Stimulated activated CD8-positive, alpha-beta memory T cell treated with anti-CD3 and anti-CD28 coated beads, Interleukin-2, amount 100 ng/mL, for 48 hours (primary cell): Measurements from ENCODE around the gene SWSAP1.

Experiments used
- DNase-seq, 2 donors: peaks; one replicate each; pipeline ENCODE4 v3.0.0-alpha.2; 2020; ENCODE audit warnings: low read depth in 2 of 2

SWSAP1 gene

GRCh38 chr19:11355160-11356073 is 19.0 kb upstream of the SWSAP1 start, which contains the start of gene PLPPR2:
PLPPR2 (plus strand) TSS chr19:11355432; CDS start chr19:11357674, 2,242 bp downstream.
- DNase-seq = peak; percentile 69 to 84

DNA sequence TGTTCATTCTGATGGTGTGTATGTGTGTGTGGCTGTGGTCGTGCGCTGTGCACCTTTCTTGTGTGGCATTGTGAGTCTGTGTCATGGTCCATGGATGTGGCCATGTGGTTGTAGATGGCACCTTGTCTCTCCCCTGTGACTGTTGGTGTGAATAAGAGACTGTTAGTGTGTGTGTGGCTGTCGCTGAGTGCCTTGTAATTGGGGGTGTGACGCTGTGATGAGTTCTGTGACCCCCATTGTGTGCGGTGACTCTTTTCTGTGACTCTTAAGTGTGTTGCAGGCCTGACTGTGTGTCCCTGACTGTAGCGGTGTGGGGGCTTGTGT is 18.4 kb upstream of the SWSAP1 start:
- no peak for DNase-seq

DNA sequence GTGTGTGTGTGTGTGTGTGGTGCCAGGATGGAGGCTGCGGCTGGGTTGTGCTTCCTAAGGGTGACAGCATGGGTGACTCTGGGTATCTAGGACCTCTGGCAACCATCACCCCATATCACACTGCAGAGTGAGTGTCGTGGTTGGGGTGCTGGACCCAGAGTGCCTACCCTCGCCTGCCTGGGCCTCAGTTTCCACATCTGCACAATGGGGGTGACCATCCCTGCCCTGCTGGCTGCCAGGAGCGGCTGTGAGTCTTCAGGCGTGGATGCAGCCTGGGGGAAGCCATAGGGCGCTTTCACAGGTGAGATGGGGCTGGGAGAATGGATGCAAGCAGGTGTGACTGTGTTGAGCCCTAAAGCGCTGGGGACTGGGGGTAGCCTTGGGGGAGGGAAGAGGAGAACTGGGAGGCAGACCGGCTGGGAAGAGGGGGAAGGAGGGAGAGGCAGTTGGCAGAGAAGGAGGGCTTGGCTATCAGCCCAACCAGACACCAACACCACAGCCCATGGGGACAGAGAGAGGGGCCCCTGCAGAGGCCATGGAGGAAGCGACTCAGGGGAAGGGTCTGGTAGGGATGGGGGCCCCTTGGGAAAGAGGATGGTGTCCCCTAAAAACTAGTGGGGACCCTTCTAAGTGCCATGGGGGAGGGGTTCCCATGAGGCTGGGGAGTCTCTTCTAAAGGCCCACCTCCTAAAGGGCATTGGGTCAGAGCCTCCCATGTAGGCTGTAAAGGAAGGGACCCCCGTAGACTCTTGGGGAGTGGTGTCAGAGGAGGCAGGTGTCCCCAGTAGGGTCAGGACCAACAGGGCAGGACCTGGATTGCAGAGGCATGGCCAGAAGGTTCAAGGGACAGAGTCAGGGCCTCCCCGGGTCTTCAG is 17.6 kb upstream of the SWSAP1 start:
- DNase-seq = no peak

GRCh38 chr19:11359421-11359820 is 15.0 kb upstream of the SWSAP1 start:
- DNase-seq = no peak

GRCh38 chr19:11361037-11361770 is 13.3 kb upstream of the SWSAP1 start:
- DNase-seq = no peak

DNA sequence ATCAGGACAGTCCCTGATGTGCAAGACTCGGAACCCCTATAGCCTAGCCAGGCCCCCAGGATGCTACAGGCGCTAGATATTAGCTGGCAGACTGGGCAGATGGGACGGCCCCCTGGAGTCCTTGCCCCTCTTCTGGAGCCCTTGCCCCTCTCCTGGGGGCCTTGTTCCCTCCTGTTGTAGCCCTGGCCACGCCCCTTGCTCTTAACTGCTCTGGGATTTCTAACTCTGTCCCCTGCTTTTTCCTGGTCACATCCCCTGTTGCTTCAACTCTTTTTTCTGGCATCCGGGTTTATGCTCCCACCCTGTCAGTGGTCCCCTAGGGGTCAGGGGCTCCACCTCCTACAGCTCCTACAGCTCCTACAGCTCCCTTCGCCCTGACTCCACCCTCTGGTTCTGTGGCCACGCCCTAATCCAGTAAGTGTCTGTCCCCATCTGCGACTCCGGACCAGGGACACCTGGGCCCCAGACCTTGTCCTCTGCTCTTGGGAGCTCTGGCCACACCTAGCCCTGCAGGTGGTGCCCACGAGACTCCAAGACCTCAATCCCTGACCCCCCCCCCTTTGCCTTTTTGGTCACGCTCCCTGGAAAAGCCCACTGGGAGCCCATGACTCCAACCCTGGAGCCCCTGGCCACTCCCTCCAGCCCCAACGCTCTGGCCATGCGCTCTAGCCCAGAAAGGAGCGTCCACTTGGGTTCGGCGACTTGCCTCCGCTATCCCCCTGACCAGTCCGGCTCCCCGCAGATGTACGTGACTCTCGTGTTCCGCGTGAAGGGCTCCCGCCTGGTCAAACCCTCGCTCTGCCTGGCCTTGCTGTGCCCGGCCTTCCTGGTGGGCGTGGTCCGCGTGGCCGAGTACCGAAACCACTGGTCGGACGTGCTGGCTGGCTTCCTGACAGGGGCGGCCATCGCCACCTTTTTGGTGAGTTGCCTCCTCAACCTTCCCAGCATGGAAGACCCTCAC is 12.4 kb upstream of the SWSAP1 start:
- no peak for DNase-seq

GRCh38 chr19:11363881-11364280 is 10.6 kb upstream of the SWSAP1 start:
- DNase-seq = no peak

DNA sequence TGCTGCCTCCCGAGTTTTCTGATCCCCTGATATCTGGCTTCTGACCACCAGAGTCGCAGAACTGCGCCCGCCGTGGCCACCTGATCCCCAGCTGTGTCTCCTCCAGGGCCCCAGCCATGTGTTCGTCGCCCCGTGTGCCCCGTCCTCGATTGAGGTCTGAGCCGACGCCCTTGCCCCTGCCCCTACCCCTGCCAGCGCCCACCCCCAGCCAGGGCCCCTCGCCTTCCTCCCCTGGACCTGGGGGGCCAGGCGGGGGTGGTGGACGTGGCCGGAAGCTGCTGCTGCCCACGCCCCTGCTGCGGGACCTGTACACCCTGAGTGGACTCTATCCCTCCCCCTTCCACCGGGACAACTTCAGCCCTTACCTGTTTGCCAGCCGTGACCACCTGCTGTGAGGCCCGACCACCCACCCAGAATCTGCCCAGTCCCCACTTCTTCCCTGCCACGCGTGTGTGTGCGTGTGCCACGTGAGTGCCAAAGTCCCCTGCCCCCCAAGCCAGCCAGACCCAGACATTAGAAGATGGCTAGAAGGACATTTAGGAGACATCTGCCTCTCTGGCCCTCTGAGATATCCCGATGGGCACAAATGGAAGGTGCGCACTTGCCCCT is 10.1 kb upstream of the SWSAP1 start:
- no peak for DNase-seq

- no peak for DNase-seq
These were observed 9.5 kb upstream of the SWSAP1 start for GRCh38 chr19:11364935-11365334.

DNA sequence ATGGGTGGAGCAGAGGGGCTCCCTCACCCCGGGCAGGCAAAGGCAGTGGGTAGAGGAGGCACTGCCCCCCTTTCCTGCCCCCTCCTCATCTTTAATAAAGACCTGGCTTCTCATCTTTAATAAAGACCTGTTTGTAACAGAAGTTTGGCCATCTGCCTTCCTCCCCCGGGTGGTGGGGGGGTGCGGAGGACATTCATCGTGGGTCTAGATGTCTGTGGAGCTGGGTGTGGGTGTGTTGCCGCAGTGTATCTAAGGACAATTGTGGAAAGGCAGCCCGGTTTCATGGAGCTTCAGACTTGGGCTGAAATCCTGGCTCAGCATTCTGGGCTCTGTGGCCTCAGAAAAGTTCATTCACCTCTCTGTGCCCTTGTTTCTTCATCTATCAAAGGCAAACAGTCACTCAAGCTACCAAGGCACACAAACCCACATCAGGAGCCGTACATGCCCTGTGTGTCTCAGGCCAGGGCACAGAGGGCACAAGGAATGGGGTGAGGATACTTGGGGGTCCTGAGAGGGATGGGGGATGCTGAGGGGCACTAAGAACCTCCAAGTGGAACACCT is 8.8 kb upstream of the SWSAP1 start:
- DNase-seq = no peak

GRCh38 chr19:11367528-11367927 is 6.9 kb upstream of the SWSAP1 start:
- no peak for DNase-seq

DNA sequence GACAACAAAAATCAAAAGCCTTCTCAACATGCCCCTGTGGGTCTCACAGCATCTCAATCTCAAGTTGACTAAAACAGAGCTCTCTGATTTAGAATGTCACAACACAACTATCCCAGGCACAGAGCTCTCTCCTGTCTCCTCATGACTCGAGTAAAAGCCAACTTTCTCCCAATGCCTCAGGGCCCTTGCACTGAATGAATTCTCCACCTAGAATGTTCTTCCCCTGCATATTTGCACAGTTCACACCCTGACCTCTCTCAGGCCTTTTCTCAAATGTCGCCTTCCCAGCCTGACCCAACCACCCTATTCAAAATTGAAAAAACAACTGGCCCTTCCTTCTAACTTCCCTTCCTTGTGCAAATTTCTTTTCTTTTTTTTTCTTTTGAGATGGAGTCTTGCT is 3.7 kb upstream of the SWSAP1 start:
- no peak for DNase-seq

GRCh38 chr19:11373166-11373884 is 1.1 kb upstream of the SWSAP1 start:
- no peak for DNase-seq

GRCh38 chr19:11373885-11374432 is 507 bp upstream of the SWSAP1 start:
- no peak for DNase-seq

GRCh38 chr19:11375143-11375948 is 880 bp downstream of the SWSAP1 start:
- DNase-seq = peak in 1 of 2 donors; percentile 43

DNA sequence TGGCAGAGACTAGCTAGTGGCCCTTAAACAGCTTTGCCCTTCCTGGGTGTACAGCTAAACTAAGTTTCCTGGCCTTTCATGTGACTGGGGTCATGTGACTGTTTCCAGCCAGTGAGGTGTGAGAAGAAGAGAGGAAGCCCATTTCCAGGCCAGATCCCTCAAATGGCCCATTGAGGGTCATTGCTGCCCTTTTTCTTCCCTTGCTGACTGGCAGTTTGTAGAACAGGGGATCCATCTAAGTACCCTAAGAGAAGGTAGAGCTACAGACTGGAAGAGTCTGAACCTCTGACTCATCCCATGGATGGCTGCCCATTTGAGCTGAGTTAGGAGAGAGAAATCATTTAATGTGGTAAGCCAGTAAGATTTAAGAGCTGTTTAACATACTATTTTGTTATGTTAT is 2.8 kb downstream of the SWSAP1 start:
- no peak for DNase-seq

GRCh38 chr19:11377756-11378155 is 3.3 kb downstream of the SWSAP1 start:
- DNase-seq = no peak
